ACHN (cell line): ENCODE measurements around the gene TMEM47.
A peak's percentile ranks its signal among the peaks of the same experiment; 100 is the strongest.

ENCODE experiments used
- DNase-seq: peaks from one replicate; pipeline ENCODE4 v3.0.0-alpha.2; 2015
- in situ Hi-C: cut with HindIII; loops from 2 replicates; pipeline ENCODE4 v1.10.0; 2017; ENCODE audit warnings: low sequenced_read_pairs, low pct_ligation_motif_present, low pct_unique_long_range_greater_than_20kb

TMEM47 gene

GRCh38 chrX:34598362-34598761 lies 58.7 kb downstream of the TMEM47 start:
- in situ Hi-C loops, result no loop called here
- DNase-seq, result no peak

- DNase-seq, result no peak
- in situ Hi-C loops, result no loop called here
Measured at GRCh38 chrX:34586936-34587335, 70.1 kb downstream of the TMEM47 start.

- no peak for DNase-seq
- in situ Hi-C loops, result no loop called here
Measured at GRCh38 chrX:34586346-34586911, 70.7 kb downstream of the TMEM47 start.

GRCh38 chrX:34585561-34585960 lies 71.5 kb downstream of the TMEM47 start:
- DNase-seq, result no peak
- in situ Hi-C loops, result no loop called here

DNA sequence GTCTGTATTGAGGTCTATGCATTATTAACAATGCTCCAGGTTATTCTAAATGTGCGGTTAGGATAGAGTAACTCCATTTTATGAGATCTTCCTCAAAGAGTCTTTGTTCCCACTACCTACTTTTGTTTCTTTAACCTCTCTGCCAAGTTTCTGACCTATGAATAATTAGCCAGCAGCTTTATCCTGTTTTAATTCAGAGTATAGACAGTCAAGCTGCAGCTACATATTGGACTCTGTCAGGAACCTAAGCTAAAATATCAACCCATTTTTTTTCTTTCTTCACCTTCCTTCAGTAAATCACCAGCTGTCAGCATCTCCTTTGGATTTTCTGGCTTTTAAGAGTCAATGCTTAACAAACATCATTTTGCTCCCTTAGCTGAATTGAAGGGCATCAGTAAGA lies 72.3 kb downstream of the TMEM47 start:
- in situ Hi-C loops, result no loop called here
- DNase-seq, result no peak

GRCh38 chrX:34580069-34580468 lies 77.0 kb downstream of the TMEM47 start:
- DNase-seq, result no peak
- in situ Hi-C loops, result no loop called here

DNA sequence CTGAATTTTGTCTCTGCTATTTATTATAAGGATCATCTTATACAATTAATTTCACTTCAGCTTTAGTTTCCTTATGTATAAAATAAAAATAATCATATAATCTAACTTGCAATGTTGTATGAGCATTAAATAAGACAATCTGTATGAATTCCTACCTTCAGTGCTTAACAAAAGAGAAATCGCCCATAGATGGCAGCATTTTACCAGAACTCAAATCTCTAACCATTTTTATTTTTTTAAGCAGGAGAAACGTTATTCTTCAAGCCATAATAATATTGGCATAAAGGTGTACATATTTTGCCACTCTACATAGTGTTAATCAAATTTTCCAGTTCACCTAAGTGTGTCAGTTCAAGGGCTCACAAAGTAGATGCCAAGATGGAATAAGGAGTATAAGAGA lies 78.8 kb downstream of the TMEM47 start:
- DNase-seq, result peak; percentile 36
- in situ Hi-C loops, result no loop called here
